GM21717 (cell line): ENCODE measurements around the gene NRXN3.

Experiments used
- ATAC-seq: cut with Tn5 transposase; IDR thresholded peaks from one replicate; pipeline ENCODE4 v1.9.1; 2021; ENCODE audit warnings: mild to moderate bottlenecking, moderate library complexity; ENCODE audit not compliant: unreplicated experiment

The NRXN3 gene

DNA sequence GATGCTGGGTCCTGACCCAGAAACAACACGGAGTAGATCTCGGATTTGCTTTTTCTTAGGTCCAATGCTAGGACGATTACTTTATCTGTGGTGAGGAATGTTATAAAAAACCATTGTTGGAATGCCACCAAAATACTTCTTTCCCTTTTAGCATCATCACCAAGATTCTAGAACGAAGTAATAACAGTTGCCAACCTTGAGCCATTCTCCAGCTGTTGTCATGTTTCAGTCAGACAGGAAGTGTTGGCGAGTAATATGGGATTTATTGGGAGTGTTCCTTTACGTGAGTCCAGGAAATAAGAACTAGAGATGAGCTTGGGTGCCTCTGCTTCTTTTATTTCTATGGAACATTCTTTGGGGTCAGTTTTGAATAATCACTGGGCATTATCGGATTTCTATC is 1148.2 kb downstream of the NRXN3 start:
- no peak for ATAC-seq

DNA sequence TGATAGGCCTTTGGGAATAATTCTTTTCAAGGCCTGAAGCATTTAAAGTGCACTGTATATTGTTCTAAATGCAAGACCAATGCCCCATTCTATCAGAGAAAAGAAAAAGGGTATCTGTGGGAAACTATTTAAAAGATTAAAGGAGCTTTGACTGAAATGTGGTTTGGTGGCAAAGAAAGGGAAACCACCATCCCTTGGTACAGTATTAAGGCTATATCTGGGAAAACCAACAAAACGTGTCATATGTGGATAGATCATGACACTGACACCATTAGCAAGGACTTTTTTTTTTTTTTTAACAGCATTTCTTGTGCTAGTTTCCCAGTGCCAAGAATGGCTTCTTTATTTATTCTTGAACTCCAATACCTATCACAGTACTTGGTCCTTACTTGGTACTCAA is 1150.4 kb downstream of the NRXN3 start:
- ATAC-seq = no peak

DNA sequence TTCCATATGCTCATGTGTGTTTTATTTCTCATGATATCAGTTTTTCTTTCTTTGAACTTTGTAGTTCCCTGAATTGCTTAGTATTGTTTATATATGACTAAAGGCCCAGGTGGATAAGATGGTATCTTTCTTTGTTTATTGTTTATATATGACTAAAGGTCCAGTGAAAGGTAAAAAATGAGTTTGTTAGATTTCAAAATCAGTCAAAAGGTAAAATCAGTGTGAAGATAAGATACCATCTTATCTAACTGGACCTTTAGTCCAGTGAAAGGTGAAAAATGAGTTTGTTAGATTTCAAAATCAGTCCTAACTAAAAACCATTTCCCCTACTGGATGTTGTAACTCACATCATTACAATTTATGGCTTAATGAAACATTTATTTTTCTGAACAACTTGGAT is 1150.9 kb downstream of the NRXN3 start:
- no peak for ATAC-seq

DNA sequence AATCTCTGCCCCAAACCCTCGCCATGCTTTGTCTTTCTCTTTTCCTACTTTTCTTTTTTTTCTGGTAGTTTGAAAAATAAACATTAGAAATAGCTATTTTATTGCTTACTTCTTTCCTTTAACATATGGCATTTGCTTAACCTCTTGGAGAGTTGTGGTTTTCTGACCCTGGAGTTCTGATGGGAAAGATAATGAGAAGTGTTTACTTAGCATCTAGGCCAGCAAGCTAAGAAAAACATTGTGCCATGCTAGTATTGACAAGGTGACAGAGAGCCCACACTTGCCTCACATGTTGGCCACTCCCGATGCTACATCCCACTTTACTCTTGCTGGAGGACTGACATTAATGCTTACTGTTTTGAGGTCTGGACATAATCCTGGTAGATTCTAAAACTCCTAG is 1154.9 kb downstream of the NRXN3 start:
- no peak for ATAC-seq

DNA sequence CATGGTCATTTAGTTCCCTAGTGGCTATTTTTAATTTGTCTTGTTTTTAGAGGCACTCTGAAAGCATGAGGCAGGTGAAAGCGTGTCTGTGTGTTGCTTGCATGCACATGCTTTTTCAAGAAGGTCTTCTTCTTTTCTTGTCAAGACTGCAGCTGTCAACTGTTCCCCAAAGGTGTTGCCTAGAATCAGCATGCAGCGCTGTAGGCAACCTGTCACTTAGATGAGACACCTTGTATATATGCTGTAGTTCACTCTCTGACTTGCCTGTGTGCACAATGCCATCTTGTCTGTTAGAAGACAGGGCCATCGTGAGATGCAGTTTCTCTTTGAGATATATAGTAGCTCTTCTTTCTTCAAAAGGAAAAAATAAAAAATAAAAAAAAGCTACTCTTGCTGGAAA is 1155.4 kb downstream of the NRXN3 start:
- no peak for ATAC-seq

DNA sequence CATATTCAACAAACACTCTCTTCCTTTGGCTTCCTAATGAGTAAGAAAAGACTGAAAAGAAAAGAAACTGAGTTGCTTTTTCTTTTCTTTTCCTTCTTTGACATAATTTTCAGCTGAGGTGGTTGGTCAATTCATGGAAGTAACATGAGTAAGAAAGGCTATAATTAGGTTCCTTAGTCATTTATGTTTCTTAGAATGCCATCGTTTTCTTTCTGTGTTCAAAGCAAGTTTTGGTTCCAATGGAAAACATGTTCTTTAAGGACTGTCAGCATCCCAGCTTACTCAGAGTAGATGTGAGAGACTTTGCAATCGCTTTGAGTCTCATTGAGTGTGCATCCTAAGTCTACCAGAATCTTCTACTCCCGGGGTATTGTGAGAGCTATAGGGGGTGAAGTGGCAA is 1158.7 kb downstream of the NRXN3 start:
- ATAC-seq = no peak

DNA sequence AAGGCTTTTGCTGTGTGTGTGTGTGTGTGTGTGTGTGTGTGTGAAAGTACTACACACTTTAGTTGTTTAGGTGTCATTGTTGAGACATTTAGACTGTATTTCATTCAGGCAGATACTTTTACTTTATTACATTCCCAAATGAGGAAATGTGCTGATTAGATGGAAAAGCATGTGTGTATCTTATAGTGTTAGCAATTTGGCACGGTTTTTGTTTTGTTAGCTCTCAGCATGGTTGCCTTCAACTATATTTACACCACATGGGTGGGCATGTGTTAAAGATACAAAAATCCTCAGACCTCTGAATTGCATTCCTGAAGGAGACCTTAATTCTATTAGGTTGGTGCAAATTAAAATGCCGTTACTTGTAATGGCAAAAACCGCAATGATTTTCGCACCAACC is 1161.7 kb downstream of the NRXN3 start:
- ATAC-seq = no peak

DNA sequence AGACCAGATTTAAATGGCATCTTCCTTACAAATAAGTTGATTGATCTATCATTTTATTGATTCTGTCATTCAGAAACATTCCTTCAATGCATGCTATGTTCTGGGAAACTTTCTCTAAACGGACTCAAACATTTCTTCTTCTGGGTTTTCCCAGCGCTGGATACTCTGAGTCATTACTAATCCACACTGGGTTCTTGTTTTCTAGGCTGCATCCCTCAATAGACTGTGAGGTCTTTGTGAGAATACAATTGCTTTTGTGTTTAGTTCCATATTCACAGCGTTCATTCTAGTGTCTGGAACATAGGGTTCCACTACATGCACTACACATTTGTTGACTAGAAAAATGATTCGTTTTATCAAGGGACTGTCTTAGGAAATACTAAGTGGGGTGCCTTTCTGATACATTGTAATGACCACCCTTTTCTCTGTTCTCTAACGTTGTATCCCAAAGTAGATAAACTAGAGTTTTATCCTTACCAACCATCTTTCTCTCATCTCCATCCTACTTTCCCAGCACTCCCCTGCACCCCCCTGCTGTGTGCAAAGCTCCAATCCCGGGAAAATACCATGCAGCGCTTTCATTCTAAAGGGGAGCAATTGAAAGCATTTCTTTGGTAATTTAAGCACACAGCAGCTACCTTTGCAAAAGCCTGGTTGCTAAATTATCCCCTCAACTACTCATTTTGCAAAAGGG is 1162.5 kb downstream of the NRXN3 start:
- no peak for ATAC-seq

DNA sequence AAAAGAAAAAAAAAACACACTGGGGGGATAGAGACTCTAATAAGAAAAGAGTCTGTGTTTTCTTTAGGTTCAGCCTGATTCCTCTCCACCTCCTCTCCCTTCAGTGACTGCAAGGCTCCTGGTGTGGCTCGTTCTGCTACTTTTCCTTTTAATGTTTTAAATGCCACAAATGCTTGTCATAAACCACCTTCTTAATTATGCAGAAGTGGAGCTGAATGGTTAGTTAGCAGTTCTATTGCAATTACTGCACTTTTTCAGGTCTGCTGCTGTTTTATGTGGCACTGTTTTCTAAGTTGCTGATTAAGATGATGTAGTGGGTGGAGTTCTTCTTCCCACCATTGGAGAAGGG is 1163.0 kb downstream of the NRXN3 start:
- ATAC-seq = no peak

DNA sequence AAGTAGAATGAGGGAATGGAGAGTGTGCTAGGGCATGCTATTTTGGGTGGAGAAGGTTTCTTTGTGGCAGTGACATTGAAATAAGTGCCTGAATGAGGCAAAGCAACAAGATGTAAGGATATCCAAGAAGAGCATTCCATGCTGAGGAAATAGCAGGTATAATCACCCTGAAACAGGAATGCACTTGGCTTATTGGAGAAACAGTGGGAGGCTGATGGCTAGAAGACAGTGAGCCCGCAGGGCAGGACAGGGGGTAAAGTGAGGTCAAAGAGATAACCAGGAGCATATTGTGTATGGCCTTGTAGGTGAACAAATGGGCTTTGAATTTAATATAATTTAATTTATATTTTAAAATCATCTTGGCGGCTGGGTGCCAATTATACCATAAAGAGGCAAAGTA is 1164.1 kb downstream of the NRXN3 start:
- ATAC-seq = no peak

DNA sequence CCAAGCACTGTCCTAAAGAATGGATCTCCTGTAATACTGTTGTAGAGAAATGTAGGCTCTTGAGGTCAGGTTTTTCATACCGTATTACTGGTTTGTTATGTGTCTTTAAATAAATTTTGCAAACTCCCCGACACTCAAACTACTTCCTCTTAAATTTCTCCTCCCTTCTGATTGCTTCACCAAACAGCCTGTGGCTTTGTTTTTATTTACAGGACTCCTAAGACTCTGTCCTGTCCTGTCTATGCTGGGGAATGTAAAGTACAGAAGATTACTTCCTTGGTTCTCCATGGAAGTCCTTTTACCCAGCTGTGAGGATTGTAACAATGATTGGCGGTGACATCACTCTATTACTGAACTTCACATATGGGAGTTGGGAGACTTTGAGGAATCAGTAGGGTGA is 1167.6 kb downstream of the NRXN3 start:
- no peak for ATAC-seq

DNA sequence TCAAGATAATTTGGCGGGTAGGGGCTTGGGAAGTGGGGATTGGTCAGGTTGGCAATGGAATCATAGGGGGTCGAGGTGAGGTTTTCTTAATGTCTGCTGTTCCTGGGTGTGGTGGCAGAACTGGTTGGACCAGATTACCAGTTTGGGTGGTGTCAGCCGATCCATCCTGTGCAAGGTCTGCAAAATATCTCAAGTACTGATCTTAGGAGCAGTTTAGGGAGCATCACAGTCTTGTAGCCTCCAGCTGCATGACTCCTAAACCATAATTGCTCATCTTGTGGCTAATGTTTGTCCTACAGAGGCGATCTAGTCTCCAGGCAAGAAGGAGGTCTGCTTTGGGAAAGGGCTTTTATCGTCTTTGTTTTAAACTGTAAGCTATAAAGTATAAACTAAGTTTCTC is 1172.8 kb downstream of the NRXN3 start:
- ATAC-seq = no peak

DNA sequence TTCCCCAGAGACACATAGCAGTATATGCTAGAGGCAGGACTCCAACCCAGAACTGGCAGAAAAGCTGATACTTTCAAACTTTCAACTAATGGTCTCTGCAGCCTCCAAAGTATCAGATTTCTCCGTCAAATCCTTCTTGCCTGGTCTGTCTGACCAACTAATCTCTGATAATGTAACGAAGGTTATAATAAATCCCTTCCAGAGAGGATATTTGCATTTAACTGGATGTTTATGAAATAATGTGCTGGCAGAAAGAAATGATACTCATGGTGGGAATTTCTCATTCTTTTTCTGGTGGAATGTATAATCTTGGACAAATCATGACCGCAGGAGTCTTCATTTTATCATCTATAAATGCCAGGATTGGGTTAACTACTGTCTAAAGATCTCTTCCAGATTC is 1180.8 kb downstream of the NRXN3 start:
- ATAC-seq = no peak

DNA sequence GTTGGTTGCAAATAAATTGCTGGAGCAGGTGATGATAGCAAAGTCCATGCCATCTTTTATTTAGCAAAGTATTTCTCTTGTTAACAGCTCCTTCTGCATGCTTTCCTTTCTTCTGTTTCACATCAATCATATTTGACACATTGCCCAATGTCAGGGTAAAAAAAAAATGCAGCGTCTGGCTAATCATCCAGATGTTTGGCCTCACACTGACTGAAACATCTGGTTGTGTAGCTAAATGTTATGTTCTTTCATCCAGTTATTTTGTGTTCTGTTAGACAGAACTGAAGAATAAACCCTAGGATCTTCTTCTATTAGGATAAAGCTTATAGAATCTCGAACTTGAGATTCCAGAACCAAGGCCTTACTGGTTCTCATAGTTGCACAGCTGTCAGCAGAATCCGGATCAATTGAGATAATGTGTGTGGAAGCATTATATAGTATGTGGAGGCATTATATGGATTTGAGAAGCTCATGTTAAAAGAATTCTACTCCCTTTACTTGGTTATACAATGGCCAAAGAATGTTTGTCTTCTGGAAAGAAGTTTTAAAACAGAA is 1182.0 kb downstream of the NRXN3 start:
- no peak for ATAC-seq

DNA sequence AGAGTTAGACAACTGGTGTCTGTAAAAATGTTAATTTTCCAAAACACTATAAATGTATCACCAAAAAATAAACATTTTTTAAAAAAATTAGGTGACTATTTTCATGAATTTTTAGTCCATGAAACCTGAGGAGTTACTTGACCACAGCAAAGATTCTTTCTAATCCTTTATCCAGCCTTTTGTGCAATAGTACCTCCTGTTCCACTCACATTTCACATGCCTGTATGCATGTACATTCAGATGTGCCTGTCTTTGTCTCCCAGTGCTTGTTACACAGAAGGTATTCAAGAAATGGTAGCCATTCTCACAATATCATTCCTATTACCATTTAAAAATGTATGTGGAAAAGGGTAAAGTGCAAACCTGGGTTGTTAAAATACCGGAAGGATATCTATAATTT is 1184.2 kb downstream of the NRXN3 start:
- no peak for ATAC-seq

DNA sequence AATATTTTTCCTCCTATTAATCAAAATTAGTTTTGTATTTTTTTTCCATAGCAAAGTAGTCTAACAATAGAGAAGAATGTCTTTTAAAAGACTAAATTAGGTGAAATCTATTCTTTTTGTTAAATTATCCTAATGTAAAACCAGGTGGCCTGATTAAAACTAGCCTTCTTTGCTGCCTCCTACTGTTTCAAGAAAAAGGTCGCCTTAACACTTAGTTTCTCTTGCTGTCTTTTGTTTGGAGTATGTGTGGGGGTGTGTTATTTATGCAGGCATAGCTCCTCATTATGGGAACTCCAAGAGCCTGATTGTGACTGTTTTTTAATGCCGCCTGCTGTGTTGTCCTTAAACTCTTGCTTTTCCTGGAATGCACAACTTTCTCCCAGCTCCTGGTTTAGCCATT is 1185.9 kb downstream of the NRXN3 start:
- ATAC-seq = no peak

DNA sequence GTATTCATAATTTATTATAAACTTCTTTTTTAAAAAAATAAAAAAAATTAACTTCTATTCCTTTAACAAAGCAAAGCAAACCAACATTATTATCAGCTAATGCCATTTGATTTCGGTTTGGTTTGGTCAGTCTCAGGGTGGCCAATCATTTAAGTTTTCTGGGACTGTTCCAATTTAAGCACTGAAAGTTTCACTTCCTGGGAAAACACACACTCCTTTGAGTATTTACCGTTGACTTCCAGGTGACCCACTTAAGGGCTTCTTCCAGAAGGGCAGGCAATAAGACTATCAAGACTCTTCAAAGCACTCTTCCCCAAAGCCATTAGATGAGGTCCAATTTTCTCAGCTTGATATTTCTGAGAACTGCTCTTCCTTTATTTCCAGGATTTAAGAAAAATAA is 1187.1 kb downstream of the NRXN3 start:
- ATAC-seq = no peak

DNA sequence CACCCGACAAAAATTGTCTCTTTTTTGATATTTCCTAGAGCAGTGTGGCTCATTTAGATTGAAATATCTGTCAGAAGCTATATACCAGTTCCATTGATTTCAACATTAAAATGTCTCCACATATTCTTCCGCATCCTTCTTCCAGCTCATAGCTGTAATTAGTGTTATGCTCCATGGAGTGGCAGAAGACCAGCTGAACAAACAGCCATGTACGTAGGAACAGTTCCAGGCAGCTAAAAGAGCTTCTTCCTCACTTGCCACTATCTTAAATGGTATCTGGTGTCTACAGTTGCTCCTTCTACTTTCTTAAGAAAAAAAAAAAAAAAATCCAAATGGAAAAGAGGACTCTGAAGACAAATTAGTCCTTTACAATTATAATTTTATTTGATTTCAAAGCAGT is 1193.1 kb downstream of the NRXN3 start:
- no peak for ATAC-seq

DNA sequence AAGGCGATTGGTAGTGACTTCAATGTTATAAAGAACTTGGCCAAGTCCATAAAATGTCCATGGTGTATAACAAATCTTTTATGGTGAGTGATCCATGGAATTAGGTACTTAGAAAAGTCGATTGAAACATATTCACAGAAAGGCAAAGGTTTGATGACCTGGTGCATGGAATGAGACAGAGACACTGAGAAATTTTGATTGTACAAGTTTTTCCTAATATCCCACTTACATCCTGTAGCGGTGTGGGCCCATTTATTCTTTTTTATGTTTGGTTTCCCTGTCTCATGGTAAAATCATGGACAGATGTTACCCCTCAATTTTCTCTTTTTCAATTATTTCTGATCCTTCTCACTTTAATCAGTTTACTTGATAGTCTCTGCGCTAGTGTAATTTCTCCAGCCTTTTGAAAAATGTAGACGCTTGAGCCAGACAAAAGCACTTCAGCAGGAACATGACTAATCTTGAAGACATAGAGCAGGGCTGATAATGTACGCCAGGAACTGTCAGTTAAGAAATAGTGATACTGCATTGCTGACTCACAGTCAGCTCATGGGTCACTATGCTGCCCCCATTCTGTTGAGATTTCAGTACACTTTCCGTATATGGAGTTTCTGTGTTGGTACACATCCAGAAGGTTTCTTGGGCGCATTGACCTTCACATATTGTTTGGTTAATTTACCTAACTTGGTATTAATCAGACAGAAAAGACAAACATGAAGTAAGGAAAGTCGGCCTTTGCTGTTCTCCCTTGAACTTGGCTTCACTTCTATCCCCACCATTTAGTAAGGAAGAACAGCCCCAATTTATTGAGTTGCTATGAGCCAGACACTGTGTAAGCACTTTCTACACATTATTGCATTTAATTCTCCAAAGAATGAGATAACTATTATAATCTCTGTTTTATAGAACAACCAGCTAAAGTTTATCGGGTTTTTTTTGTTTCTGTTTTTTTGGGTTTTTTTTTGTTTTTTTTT is 1199.5 kb downstream of the NRXN3 start:
- no peak for ATAC-seq

DNA sequence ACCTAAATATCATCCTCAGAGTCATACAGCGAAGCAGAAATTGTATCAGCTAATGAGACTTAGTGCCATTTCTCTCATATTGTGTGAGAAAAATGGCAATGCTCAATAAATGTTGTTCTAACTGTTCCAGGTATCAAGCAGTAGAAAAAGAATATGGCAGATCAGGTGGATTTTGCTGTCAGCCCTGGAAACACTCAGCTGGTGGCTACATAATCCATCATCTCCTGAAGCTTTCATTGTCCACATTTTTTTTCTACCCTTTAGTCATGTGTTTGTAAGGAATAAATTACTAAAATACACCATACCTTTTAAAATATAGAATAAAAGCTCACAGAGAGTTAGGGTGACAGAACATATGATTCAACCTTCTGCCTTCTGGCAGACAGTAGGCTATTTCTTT is 1200.8 kb downstream of the NRXN3 start:
- ATAC-seq = no peak

DNA sequence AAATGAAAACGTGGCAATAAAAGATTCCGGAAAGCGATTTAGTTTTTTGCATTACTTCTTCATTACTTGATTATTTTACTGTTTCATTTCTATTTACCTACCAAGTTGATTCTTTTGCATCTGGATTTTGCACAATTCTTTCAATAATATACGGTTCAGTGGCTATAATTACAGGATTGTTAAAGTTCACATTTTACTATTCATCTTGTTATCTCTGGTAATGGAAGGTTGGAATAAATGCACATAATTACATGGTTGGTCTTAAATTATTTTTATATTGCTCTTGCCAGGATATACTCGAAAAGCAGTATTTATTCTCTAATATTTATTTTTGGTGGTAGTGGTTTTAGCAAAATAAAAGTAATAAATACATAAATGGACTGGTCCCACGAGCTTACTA is 1203.3 kb downstream of the NRXN3 start:
- no peak for ATAC-seq

DNA sequence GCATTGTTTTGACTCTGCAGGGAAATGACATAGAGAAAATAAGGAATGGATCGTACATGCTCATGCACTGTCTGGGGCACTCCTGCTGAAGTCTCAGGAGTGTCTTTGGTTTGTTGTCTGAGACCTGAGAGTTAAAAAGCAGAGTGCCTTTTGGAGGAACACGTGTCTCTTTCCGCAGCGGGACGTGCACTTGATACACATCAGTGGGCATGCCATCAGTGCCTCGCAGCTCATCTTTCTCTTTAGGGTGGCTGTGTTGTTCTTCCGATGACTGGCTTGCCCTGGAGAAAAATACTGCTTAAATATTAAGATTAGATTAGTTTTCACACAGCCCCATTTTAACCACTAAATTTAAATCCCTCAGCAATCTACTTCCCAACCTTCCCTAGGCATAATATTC is 1205.2 kb downstream of the NRXN3 start:
- ATAC-seq = no peak
